PC-9 (cell line): Measurements from ENCODE around the gene GRIN2A. TPM values are rescaled to one million over a fixed set of nuclear protein-coding genes. Genes with fewer than 3 reads are reported as not detected.

Source experiments
- BruUV-seq: library from RNA; stranded (reverse); fragments of 400-500 nt; replicated peaks from 2 replicates; lab custom pipeline; 2021; lab: Mats Ljungman, UMichigan
- CTCF ChIA-PET: fragments of 300-600 bp; sonication (Branson Sonifier 250); formaldehyde crosslinking; loops from one replicate; lab custom pipeline; 2022; ENCODE audit warnings: antibody characterized with exemption; lab: Charles Lee
- POLR2A ChIA-PET: fragments of 300-600 bp; sonication (Branson Sonifier 250); formaldehyde crosslinking; loops from one replicate; lab custom pipeline; 2022; ENCODE audit warnings: antibody characterized with exemption; ENCODE audit not compliant: unreplicated experiment; lab: Charles Lee
- DNase-seq, 2 experiments: peaks; one replicate each; pipeline versions ENCODE4 v3.0.0 to v3.0.0-alpha.2; 2015 to 2022; ENCODE audit warnings: mixed read lengths in 1 of 2
- H2AFZ ChIP-seq: fragments of 200-600 bp; sonication (generic); 2 replicates; pipeline ENCODE4 v1.8.1; 2017; ENCODE audit warnings: antibody characterized with exemption
- H3F3A ChIP-seq: fragments of 200-600 bp; sonication (generic); 2 replicates; pipeline ENCODE4 v1.8.1; 2017; ENCODE audit warnings: antibody characterized with exemption, mild to moderate bottlenecking, low read depth; ENCODE audit not compliant: insufficient read depth
- H3K27ac ChIP-seq: fragments of 200-600 bp; sonication (generic); 2 replicates; pipeline ENCODE4 v1.6.1; 2016; ENCODE audit warnings: mixed run types
- H3K27me3 ChIP-seq: fragments of 200-600 bp; sonication (generic); 2 replicates; pipeline ENCODE4 v1.6.1; 2016; ENCODE audit warnings: low read depth, mixed run types; ENCODE audit not compliant: insufficient read depth
- H3K36me3 ChIP-seq: fragments of 200-600 bp; sonication (generic); 2 replicates; pipeline ENCODE4 v1.6.1; 2016; ENCODE audit warnings: low read depth, mixed run types
- H3K4me1 ChIP-seq: fragments of 200-600 bp; sonication (generic); replicated peaks from 2 replicates; pipeline ENCODE4 v1.6.1; 2016; ENCODE audit warnings: mixed run types; ENCODE audit not compliant: insufficient read depth
- H3K4me2 ChIP-seq: fragments of 200-600 bp; sonication (generic); 2 replicates; pipeline ENCODE4 v1.6.1; 2017; ENCODE audit warnings: mixed run types
- H3K4me3 ChIP-seq: fragments of 200-600 bp; sonication (generic); 2 replicates; pipeline ENCODE4 v1.6.1; 2016; ENCODE audit warnings: mixed run types
- H3K79me2 ChIP-seq: fragments of 200-600 bp; sonication (generic); 2 replicates; pipeline ENCODE4 v1.6.1; 2017; ENCODE audit warnings: low read depth, mixed run types
- H3K9me2 ChIP-seq: fragments of 200-600 bp; sonication (generic); 2 replicates; pipeline ENCODE4 v1.8.1; 2017; ENCODE audit warnings: mild to moderate bottlenecking; ENCODE audit not compliant: insufficient read depth
- H3K9me3 ChIP-seq: fragments of 200-600 bp; sonication (generic); 2 replicates; pipeline ENCODE4 v1.8.1; 2016; ENCODE audit warnings: low read depth; ENCODE audit not compliant: insufficient read depth
- H4K20me1 ChIP-seq: fragments of 200-600 bp; sonication (generic); 2 replicates; pipeline ENCODE4 v1.8.1; 2017; ENCODE audit not compliant: insufficient read depth
- CTCF ChIP-seq: fragments of 200-600 bp; sonication (generic); conservative IDR thresholded peaks from 2 replicates; pipeline ENCODE4 v1.6.1; 2017; ENCODE audit warnings: mixed run types, antibody characterized with exemption, mild to moderate bottlenecking, moderate library complexity
- EZH2 ChIP-seq: fragments of 200-600 bp; sonication (generic); IDR thresholded peaks from 2 replicates; pipeline ENCODE4 v1.8.0; 2017; ENCODE audit warnings: antibody characterized with exemption, low read depth
- intact Hi-C: fragments of 100-400 bp; cut with micrococcal nuclease; formaldehyde crosslinking; loops from one replicate; pipeline ENCODE4 v1.10.0; 2022; ENCODE audit not compliant: unreplicated experiment
- total RNA-seq: library from RNA; stranded (reverse); gene quantifications from 2 replicates; pipeline ENCODE4 v1.2.3, GENCODE V29; 2021

The GRIN2A gene
- total RNA-seq, 1 experiment from 2014 or later: not detected

GRCh38 chr16:10191096-10191495 lies 8.9 kb upstream of the GRIN2A start:
- Histone ChIP-seq H3K4me1 (no peaks in the 10 kb centered on the region), H3K4me3 (no peak overlapping the region), H3K27ac (no peak overlapping the region), H3K4me2 (no peak overlapping the region), H3F3A (no peaks in the 10 kb centered on the region), H3K27me3 (no peaks in the 10 kb centered on the region), H3K79me2 (no peaks in the 10 kb centered on the region), H2AFZ (no peak overlapping the region), H3K9me3 (no peaks in the 10 kb centered on the region), H3K36me3 (no peaks in the 10 kb centered on the region), H3K9me2 (no peaks in the 10 kb centered on the region), H4K20me1 (no peaks in the 10 kb centered on the region)
- ChIA-PET CTCF (no interaction called here), POLR2A (no interaction called here)
- TF ChIP-seq CTCF (no peak), EZH2 (no peak)
- no TSS peak for BruUV-seq
- intact Hi-C loops: no loop called here
- no peak for DNase-seq

DNA sequence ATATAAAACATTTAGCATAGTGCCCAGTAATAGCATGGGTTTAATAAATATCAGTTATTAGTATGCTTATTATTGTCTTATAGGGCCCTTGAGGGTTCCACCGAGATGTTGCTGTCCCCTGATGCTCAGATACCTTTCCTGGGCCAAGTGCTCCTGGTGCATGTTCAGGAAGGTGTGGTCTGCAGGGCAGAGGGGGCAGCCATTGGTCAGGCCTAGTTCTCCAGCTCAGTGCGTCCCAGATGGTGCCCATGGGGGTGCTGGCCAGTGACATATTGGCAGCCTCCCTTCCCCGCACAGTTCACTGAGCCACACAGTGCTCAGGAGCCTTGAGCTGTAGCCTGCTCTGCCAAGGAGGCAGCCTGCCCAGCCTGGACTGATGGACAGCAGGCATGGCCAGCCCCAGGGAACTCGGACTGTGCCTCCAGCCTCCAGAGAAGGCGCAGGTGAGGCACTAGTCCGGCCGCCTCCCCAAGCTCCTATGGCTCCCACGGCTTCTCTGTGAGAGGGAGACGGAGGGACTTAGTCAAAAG lies 7.7 kb upstream of the GRIN2A start:
- H3K9me3 ChIP-seq: no peaks in the 10 kb centered on the region
- H3K9me2 ChIP-seq: no peaks in the 10 kb centered on the region
- H3K4me1 ChIP-seq: no peaks in the 10 kb centered on the region
- no peak overlapping the region for H3K27ac ChIP-seq
- no peaks in the 10 kb centered on the region for H3K36me3 ChIP-seq
- H3K79me2 ChIP-seq: no peaks in the 10 kb centered on the region
- TF ChIP-seq EZH2 (no peak), CTCF (no peak)
- no peak overlapping the region for H2AFZ ChIP-seq
- H3K4me2 ChIP-seq: no peak overlapping the region
- no peaks in the 10 kb centered on the region for H3K27me3 ChIP-seq
- CTCF ChIA-PET: no interaction called here
- H4K20me1 ChIP-seq: no peaks in the 10 kb centered on the region
- no peak overlapping the region for H3K4me3 ChIP-seq
- POLR2A ChIA-PET: no interaction called here
- no TSS peak for BruUV-seq
- intact Hi-C loops: no loop called here
- H3F3A ChIP-seq: no peaks in the 10 kb centered on the region
- no peak for DNase-seq

- DNase-seq: no peak
- Histone ChIP-seq H3K27me3 (no peaks in the 10 kb centered on the region), H3K4me3 (no peak overlapping the region), H3K9me3 (no peaks in the 10 kb centered on the region), H3K4me2 (no peak overlapping the region), H3K4me1 (no peaks in the 10 kb centered on the region), H2AFZ (no peak overlapping the region), H3F3A (no peaks in the 10 kb centered on the region), H3K9me2 (no peaks in the 10 kb centered on the region), H3K36me3 (no peaks in the 10 kb centered on the region), H3K27ac (no peak overlapping the region), H4K20me1 (no peaks in the 10 kb centered on the region), H3K79me2 (no peaks in the 10 kb centered on the region)
- BruUV-seq: no TSS peak
- CTCF ChIA-PET: no interaction called here
- POLR2A ChIA-PET: no interaction called here
- TF ChIP-seq CTCF (no peak), EZH2 (no peak)
- intact Hi-C loops: no loop called here
These were observed 6.0 kb upstream of the GRIN2A start for GRCh38 chr16:10188236-10188635.
